Measurements from ENCODE around the gene ANK3.

Gene ANK3

GRCh38 chr10:60224066-60224705 lies 165.5 kb downstream of the ANK3 start:
- no peak overlapping the region for H3K4me3 ChIP-seq (ENCODE audit: low read length)

GRCh38 chr10:60222047-60222446 lies 167.6 kb downstream of the ANK3 start:
- no peak for DNase-seq (ENCODE audit: low read depth)
- H3K4me3 ChIP-seq (ENCODE audit: low read length), result no peak overlapping the region
- TF ChIP-seq CTCF (conservative IDR thresholded peaks at IDR 0.05; ENCODE audit: low read depth, low read length), result no peak

More at GRCh38 chr10:60224066-60224705, 165.5 kb downstream of the ANK3 start:
- DNase-seq (ENCODE audit: low read depth), result no peak
- TF ChIP-seq CTCF (conservative IDR thresholded peaks at IDR 0.05; ENCODE audit: low read depth, low read length), result no peak

- no peak for TF ChIP-seq CTCF (conservative IDR thresholded peaks at IDR 0.05; ENCODE audit: low read depth, low read length)
- no peak overlapping the region for H3K4me3 ChIP-seq (ENCODE audit: low read length)
- DNase-seq (ENCODE audit: low read depth), result no peak
Observed at GRCh38 chr10:60212195-60212594, 177.5 kb downstream of the ANK3 start.

GRCh38 chr10:60209874-60210570 lies 179.7 kb downstream of the ANK3 start:
- no peak overlapping the region for H3K4me3 ChIP-seq (ENCODE audit: low read length)
- no peak for DNase-seq (ENCODE audit: low read depth)

GRCh38 chr10:60208676-60209269 lies 180.9 kb downstream of the ANK3 start:
- DNase-seq (ENCODE audit: low read depth), result no peak
- H3K4me3 ChIP-seq (ENCODE audit: low read length), result no peak overlapping the region
- peak; percentile 84 for TF ChIP-seq CTCF (conservative IDR thresholded peaks at IDR 0.05; ENCODE audit: low read depth, low read length)

More at GRCh38 chr10:60209874-60210570, 179.7 kb downstream of the ANK3 start:
- TF ChIP-seq CTCF (conservative IDR thresholded peaks at IDR 0.05; ENCODE audit: low read depth, low read length), result no peak

GRCh38 chr10:60207894-60208293 lies 181.8 kb downstream of the ANK3 start:
- H3K4me3 ChIP-seq (ENCODE audit: low read length), result no peak overlapping the region
- no peak for DNase-seq (ENCODE audit: low read depth)
- no peak for TF ChIP-seq CTCF (conservative IDR thresholded peaks at IDR 0.05; ENCODE audit: low read depth, low read length)
